NCI-H2196 treated with DMSO at 0.1 percent for 48 hours (cell line): ENCODE data around the gene IFI35.
A peak's percentile ranks its signal among the peaks of the same experiment; 100 is the strongest.
"Not testable (repeated sequence)": the region's sequence is repeated elsewhere in the genome, so short reads cannot be mapped to it uniquely, and the experiment has no call there.

Source experiments
- DNase-seq: peaks from one replicate; lab custom pipeline; 2025; ENCODE audit not compliant: unreplicated experiment; lab: John Stamatoyannopoulos, UW

Gene IFI35

DNA sequence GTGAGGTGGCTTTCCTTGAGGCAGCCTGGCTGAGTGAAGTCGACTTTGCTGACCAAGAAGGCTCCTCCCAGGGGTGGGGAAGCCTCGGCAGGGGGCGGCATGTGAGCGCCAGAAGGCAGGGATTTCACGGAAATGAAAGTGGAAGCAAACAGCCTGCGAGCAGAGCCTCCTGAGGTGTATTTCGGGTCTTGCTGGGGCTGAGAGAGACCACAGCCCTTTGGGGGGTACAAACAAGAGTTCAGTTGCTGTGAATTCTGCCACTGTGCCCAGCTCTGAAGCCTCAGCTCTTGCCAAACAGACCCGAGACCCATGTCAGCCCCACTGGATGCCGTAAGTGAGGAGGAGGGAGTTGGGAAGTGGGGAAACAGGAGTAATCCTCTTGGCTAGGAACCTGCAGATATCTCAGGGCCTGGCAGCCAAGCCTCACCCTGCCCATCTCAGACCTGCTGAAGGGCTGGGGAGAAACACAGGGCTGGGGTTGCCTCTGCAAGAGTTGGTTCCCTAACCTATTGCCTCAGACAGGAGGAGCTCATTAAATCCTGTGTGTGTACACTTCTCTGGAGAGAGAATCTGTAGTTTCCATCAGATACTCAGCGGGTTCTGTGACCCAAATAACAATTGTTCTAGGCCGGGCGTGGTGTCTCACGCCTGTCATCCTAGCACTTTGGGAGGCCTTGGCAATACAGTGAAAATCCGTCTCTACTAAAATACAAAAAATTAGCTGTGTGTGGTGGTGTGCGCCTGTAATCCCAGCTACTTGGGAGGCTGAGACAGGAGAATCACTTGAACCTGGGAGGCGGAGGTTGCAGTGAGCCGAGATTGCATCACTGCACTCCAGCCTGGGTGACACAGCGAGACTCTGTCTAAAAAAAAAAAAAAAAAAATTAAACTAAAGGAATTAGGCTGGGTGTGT, at the start of gene IFI35:
Gene IFI35, plus strand, starts transcription at position 146 of the 913 bp plus-strand sequence. Its CDS starts 164 bp downstream, at position 310.
- peak; percentile 42 for DNase-seq

DNA sequence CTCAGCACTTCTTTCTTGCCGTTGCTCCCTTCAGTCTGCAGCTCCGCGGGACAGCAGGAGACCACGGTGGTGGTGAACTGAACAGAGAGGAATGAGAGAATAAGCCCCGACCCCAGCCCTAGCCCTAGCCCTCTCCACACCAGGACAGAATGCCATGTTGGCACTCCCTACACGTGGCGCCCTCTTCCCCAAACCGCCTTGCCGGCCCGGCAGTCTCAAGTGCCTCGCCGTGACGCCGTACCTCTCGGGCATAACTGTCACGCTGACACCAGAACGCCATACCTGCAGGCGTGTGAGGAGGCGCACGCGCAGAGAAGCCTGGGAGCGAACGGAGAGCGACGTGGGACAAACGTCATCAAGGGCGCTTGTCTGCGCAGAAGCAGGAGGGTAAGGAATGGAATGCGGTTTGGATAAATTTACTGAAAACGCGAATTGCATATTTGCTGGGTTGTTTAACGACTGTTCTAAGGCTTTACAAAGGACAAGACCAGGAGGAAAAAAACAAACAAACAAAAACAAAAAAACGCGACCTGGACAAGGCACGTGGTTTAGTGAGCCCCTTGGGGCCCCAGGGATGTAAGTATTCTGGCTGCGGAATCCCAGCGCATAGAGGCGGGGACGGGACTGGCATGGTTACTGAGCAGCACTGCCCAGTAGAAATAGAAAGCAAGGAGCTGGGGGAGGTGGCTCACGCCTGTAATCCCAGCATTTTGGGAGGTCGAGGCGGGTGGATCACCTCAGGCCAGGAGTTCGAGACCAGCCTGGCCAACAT, 42.2 kb upstream of the IFI35 start, which contains the start of gene AARSD1:
Gene AARSD1, minus strand, starts transcription at position 294 of the 772 bp plus-strand sequence. Its CDS starts 14 bp downstream, at position 280.
- DNase-seq, result peak; percentile 58

DNA sequence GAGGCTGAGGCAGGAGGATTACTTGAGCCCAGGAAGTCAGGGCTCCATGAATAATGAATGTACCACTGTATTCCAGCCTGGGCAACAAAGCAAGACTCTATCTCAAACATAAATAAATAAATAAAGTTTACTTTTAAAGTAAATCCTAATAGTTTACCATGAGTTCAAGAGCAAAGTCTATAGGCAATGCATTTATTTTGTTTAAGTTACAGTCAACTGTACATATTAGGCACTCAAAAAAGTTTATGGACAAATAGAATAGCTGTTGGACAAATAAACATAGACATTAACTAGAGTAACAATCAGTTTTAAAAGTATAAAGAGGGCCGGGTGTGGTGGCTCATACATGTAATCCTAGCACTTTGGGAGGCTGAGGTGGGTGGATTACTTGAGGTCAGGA, 38.7 kb upstream of the IFI35 start:
- no peak for DNase-seq

DNA sequence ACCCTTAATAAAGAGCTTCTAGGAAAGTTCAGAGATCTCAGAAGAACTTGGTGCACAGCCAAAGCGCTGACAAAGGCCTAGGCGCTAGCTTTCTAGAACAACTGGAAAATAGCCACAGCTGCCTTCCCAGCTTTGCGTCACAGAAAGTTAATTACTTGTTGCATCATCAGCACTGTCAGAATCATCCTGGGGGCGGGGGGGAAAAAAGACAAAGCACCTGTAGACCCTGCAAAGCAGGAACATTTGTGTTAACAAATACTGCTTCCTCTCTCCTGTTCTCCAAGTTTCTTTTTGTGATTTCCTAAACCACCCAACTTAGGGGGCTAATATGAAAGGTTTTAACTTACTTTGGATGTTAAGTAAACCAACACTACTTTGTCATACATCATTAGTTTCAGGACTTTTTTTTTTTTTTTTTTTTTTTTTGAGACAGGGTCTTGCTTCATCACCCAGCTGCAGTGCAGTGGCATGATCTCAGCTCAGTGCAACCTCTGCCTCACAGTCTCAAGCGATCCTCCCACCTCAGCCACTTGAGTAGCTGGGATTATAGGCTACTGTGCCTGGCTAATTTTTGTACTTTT, 37.5 kb upstream of the IFI35 start:
- DNase-seq, result no peak

DNA sequence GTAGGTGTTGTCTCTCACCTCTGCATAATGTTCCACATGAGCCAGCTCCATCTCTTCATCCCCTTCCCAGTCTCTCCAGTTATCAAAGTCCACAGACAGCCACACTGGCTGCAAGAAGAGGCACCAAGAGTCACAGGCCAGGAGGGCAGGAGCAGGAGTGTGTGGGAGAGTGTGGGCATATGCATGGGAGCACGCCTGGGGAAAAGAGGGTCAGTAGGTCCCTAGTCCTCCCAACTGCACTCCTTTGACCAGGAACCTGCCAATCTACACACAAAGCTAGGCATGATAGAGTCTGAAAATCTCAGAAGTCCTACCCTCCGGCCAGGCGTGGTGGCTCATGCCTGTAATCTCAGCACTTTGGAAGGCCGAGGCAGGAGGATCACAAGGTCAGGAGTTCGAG, 35.0 kb upstream of the IFI35 start:
- DNase-seq, result no peak

DNA sequence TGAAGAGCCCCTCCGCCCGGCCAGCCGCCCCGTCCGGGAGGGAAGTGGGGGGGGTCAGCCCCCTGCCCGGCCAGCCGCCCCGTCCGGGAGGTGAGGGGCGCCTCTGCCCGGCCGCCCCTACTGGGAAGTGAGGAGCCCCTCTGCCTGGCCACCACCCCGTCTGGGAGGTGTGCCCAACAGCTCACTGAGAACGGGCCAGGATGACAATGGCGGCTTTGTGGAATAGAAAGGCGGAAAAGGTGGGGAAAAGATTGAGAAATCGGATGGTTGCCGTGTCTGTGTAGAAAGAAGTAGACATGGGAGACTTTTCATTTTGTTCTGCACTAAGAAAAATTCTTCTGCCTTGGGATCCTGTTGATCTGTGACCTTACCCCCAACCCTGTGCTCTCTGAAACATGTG, 33.3 kb upstream of the IFI35 start:
- not testable (repeated sequence) for DNase-seq

DNA sequence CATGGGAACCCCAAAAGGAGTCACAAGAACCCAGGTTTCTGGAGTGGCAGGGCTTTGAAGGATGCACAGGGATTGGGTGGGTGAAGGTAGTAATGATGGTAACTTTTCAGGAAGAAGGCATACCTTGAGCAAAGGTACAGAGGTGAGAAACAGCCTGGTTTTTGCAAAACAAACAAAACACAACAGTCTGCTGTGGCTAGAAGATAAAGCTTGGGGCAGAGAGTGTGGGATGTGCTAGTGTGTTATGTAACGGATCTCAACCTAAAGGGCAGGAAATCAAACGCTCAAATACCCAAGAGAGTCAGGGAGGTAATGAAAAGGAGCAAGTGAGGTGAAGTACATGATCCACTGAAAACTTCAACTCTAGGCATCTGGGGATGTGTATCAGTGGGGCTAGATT, 31.3 kb upstream of the IFI35 start:
- no peak for DNase-seq

DNA sequence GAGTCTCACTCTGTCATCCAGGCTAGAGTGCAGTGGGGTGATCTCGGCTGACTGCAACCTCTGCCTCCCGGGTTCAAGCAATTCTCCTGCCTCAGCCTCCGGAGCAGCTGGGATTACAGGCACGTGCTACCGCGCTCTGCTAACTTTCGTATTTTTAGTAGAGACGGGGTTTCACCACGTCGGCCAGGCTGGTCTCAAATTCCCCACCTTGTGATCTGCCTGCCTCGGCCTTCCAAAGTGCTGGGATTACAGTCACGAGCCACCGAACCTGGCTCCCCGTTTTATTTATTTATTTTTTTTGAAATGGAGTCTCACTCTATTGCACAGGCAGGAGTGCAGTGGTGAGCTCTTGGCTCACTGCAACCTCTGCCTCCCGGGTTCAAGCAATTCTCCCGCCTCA, 30.9 kb upstream of the IFI35 start:
- not testable (repeated sequence) for DNase-seq

DNA sequence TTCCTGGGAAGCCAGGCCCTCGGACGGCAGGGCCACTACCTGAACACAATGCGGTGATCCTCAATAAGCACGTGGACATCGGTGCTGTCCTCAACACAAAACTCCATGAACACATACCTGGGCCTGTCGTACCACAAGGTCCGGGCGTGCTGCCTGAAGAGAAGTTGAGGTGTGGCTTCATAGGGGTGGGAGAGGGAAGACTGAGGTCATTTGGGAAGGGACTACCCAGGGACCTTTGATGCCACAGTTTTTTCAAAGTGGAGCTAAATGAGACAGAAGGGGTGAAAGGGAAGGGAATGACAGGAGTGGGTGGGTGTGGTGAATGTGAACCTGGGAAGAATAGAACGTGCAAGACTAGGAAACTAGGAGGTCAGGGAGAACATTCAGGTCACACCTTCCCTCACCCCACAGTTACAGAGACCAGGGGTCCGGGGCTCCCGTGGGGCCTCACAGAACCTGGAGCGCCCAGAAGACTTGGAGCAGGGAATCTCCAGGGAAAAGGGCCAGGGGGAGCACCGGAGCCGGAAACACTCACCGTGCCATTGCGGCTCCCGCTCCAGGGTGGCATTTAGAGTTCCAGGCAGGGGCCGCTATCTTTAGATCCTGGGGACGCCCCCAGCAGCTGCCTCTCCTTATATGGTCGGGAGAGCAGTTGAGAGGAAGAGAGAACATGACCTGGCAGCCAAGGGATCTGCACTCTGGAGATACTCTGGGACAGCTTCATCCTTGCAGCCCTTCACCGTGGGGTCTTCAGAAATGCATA, 26.9 kb upstream of the IFI35 start, which contains the start of gene PTGES3L:
Gene PTGES3L, minus strand, starts transcription at position 570 of the 763 bp plus-strand sequence. Its CDS starts 27 bp downstream, at position 543.
- DNase-seq, result peak; percentile 4

DNA sequence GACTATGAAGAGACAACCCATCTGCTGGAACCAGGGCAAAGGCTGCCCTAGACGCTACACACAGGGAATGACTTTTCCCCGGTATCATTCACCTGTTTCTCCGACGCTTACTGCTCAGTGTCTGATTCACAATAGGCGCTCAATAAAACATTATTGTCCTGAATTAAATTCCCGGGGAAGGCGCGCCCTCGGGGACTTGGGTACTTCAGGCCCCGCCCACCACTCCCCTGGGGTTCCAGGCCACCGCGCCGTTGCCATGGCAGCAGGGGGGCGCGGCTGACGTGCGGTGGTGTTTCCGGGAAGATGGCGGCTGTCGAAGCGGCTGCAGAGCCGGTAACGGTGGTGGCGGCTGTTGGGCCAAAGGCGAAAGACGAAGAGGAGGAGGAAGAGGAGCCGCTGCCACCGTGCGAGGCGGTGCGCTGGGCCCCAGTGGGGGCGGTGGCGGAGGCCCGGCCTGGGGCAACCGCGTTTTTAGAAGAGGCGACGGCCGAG, 26.3 kb upstream of the IFI35 start, which contains the start of gene RUNDC1:
Gene RUNDC1, plus strand, starts transcription at position 292 of the 492 bp plus-strand sequence. Its CDS starts 12 bp downstream, at position 304.
- peak; percentile 32 for DNase-seq

DNA sequence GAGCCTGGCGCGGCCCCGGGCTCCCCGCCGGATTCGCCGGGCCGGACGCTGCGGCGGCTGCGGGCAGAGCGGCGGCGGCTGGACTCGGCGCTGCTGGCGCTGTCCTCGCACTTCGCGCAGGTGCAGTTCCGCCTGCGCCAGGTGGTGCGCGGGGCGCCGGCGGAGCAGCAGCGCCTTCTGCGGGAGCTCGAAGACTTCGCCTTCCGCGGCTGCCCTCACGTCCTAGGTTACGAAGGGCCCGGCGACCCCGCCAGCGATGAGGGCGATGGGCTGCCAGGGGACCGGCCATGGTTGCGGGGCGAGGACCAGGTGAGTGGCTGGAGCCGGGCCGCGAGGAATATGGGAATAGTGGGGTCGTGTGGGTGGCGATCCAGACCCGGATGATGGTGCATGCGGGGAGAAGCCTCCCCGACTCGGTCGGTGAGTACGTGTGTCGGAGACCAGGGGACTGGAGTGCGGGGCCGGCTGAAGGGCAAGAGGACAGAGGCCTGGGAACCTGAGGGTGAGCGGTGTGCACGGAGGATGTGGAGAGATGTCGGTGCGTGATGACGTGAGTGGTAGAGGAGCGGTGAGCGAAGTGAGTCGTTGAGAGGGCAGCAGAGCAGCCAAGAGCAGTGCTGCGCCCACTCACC, 25.7 kb upstream of the IFI35 start:
- DNase-seq, result no peak

DNA sequence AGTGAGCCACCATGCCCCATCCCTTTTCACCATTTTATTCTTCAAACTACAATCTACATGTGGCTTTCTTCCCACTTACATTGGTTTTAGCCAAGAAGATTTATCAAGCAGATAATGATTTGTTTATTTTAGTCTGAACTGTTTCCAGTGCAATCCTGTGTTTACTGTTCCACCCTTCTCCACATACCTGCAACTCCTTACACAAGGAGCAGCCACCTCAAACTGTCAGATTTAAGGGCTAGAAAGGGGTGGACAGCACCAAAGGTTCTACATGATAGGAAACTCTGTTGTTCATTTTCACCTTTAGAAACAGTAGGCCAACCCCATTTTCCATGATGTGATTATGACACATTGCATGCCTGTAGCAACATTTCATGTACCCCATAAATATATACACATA, 24.3 kb upstream of the IFI35 start:
- DNase-seq, result no peak

DNA sequence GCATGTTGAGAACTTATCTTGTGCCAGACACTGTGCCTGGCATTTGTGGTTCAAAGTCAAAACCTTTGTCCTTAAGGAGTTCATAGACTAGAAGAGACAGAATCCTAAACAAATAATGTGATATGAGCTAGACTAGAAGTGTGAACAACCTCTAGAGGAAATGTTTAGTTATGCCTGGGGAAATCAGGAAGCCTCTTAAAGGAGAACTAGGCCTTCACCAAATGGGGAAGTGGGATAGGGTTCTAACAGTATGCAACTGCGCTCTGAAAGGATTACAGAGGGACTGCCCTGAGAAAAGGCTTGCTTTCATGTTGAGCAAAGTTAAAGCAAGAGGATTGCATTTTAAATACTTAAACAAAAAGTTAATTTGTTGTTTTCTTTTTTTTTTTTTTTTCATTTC, 21.4 kb upstream of the IFI35 start:
- no peak for DNase-seq

DNA sequence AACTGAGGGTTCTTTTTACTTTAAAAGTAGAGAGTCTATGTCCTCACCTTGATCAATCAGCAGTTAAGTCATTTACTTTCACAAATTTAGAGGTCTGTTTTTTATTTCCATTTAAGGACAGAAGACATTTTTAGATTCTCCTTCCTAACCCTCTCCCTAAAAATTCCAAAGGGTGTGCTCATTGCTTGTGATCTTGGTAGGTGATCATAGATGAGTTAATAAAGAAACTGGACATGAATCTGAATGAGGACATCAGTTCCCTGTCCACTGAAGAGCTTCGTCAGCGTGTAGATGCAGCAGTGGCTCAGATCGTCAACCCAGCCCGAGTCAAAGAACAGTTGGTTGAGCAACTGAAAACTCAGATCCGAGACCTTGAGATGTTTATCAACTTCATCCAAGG, 17.4 kb upstream of the IFI35 start:
- DNase-seq, result no peak

DNA sequence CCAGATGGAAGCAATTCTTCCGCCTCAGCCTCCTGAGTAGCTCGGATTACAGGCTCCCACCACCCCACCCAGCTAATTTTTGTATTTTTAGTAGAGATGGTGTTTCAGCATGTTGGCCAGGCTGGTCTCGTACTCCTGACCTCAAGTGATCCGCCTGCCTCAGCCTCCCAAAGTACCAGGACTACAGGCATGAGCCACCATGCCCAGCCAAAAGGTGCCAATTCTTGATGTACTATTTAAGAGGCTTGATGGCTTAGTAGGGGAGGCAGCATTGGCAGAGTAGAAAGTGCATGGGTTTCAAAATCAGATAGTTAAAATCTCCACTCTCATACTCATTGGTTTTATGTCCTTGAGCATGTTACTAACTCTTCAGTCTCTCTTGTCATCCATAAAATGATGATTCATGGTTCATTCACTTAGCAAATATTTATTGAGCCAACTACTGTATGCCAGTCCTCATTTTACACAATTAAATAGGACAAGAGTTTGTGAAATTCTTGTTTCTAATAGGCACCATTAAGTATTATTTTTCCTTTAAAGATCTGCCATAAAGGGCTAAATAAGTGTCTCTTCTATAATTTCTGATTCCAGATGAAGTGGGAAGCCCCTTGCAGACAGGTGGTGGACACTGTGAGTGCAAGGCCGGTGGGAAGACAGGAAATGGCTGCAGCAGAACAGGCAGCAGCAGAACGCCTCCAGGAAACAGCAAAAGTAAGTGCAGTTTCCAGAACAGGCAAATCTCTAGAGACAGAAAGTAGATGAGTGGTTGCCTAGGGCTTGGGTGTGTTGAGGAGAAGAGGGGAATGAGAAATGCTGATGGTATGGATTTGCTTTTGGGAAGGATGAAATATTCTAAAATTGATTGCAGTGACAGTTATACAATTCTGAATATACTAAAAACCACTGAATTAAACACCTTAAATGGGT, 16.6 kb upstream of the IFI35 start:
- no peak for DNase-seq

DNA sequence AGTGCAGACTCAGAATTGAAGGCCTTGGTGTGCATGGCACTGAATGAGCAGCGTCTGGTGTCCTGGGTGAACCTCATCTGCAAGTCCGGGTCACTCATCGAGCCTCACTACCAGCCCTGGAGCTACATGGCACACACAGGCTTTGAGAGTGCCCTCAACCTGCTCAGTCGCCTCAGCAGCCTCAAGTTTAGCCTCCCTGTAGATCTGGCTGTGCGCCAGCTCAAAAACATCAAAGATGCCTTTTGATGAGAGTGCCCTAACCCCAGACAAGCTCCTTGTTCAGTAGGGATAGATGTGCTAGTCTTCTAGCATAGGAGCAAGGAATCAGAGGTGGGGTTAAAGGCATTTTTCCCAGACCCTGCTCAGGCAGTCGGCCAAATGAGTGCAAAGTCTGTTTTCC, 15.1 kb upstream of the IFI35 start:
- no peak for DNase-seq

DNA sequence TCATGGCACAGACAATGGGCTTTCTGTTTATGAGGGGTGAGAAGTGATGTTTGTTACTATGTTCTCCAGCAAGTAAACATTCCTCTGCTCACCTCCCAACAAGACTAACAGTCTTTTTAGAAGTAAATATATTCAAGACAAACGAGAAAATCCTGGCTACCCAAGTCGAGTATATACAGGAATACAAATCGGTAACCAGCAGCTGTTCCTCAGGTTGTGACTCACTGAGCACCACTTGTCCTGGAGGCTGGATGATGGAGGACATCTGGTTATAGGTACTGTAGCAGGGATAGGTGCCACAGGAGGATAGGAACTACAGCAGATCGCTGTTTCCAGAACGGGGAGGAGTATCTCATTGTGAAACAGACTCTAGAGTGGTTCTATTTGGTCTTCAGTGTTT, 13.7 kb upstream of the IFI35 start:
- no peak for DNase-seq

DNA sequence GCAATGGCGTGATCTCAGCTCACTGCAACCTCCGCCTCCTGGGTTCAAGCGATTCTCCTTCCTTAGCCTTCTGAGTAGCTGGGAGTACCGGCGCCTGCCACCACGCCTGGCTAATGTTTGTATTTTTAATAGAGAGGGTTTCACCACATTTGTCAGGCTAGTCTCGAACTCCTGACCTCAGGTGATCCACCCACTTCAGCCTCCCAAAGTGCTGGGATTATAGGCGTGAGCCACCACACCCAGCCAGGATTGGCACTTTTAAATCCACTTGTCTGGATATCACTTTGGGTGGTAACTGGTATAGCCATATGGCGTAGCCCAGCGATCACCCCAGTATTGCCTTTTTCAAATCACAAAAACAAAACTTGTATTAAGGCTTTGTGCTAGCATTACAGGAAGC, 12.7 kb upstream of the IFI35 start:
- not testable (repeated sequence) for DNase-seq
